GM21528 (cell line): Measurements from ENCODE around the gene KNL1.
"Not testable (repeated sequence)": the region's sequence is repeated elsewhere in the genome, so short reads cannot be mapped to it uniquely, and the experiment has no call there.

Experiments
- ATAC-seq: cut with Tn5 transposase; IDR thresholded peaks from one replicate; pipeline ENCODE4 v1.9.1; 2021; ENCODE audit warnings: mild to moderate bottlenecking, moderate library complexity; ENCODE audit not compliant: unreplicated experiment, low FRiP score

Gene KNL1

GRCh38 chr15:40578892-40579291, 15.2 kb upstream of the KNL1 start:
- ATAC-seq: no peak

GRCh38 chr15:40581796-40582195, 12.3 kb upstream of the KNL1 start:
- not testable (repeated sequence) for ATAC-seq

- no peak for ATAC-seq
Observed at GRCh38 chr15:40582726-40583246, 11.3 kb upstream of the KNL1 start.

GRCh38 chr15:40584191-40584590, 9.9 kb upstream of the KNL1 start:
- ATAC-seq: no peak

GRCh38 chr15:40590667-40591050, 3.4 kb upstream of the KNL1 start:
- no peak for ATAC-seq

GRCh38 chr15:40591389-40591788, 2.7 kb upstream of the KNL1 start:
- no peak for ATAC-seq

GRCh38 chr15:40593165-40593564, 884 bp upstream of the KNL1 start:
- ATAC-seq: no peak

GRCh38 chr15:40594429-40594836, 384 bp downstream of the KNL1 start:
- ATAC-seq: peak; percentile 43

GRCh38 chr15:40595219-40595618, 1.2 kb downstream of the KNL1 start:
- no peak for ATAC-seq

- no peak for ATAC-seq
Observed at GRCh38 chr15:40595773-40596172, 1.7 kb downstream of the KNL1 start.

GRCh38 chr15:40597024-40597423, 3.0 kb downstream of the KNL1 start:
- ATAC-seq: no peak

GRCh38 chr15:40598126-40598525, 4.1 kb downstream of the KNL1 start:
- no peak for ATAC-seq

- ATAC-seq: no peak
Observed at GRCh38 chr15:40598672-40599071, 4.6 kb downstream of the KNL1 start.

- no peak for ATAC-seq
Observed at GRCh38 chr15:40600956-40601355, 6.9 kb downstream of the KNL1 start.

GRCh38 chr15:40603935-40604334, 9.9 kb downstream of the KNL1 start:
- ATAC-seq: no peak

GRCh38 chr15:40613080-40613479, 19.0 kb downstream of the KNL1 start:
- no peak for ATAC-seq

- no peak for ATAC-seq
Observed at GRCh38 chr15:40618023-40618422, 24.0 kb downstream of the KNL1 start.

GRCh38 chr15:40618906-40619305, 24.9 kb downstream of the KNL1 start:
- ATAC-seq: no peak

GRCh38 chr15:40623361-40623760, 29.3 kb downstream of the KNL1 start:
- ATAC-seq: no peak

- ATAC-seq: no peak
Observed at GRCh38 chr15:40630313-40630712, 36.3 kb downstream of the KNL1 start.

GRCh38 chr15:40633178-40633577, 39.1 kb downstream of the KNL1 start:
- no peak for ATAC-seq

GRCh38 chr15:40637221-40637745, 43.2 kb downstream of the KNL1 start:
- no peak for ATAC-seq

GRCh38 chr15:40639677-40640076, 45.6 kb downstream of the KNL1 start:
- no peak for ATAC-seq
